H9 (cell line): ENCODE measurements around the gene AKAIN1. TPM values are rescaled to one million over a fixed set of nuclear protein-coding genes. Genes with fewer than 3 reads are reported as not detected.

ENCODE experiments used
- DNase-seq: peaks from one replicate; pipeline ENCODE4 v3.0.0-alpha.2; 2017
- H2AFZ ChIP-seq: one replicate; pipeline ENCODE4 v1.6.1; 2013; ENCODE audit warnings: mild to moderate bottlenecking, low read length, control low read depth, moderate library complexity
- H2AK5ac ChIP-seq: 2 replicates; pipeline ENCODE4 v1.6.1; 2013; ENCODE audit warnings: low read length, control low read depth, mixed read lengths; ENCODE audit not compliant: insufficient read length
- H2BK120ac ChIP-seq: one replicate; pipeline ENCODE4 v1.6.1; 2013; ENCODE audit warnings: low read depth, mild to moderate bottlenecking, low read length, control low read depth, inconsistent platforms; ENCODE audit not compliant: poor library complexity, severe bottlenecking
- H2BK12ac ChIP-seq: 2 replicates; pipeline ENCODE4 v1.6.1; 2013; ENCODE audit warnings: low read length, control low read depth, mixed read lengths, low read depth; ENCODE audit not compliant: insufficient read length
- H2BK15ac ChIP-seq: 2 replicates; pipeline ENCODE4 v1.6.1; 2013; ENCODE audit warnings: low read depth, low read length, control low read depth
- H2BK20ac ChIP-seq: one replicate; pipeline ENCODE4 v1.6.1; 2013; ENCODE audit warnings: low read depth, mild to moderate bottlenecking, low read length, control low read depth, inconsistent platforms; ENCODE audit not compliant: poor library complexity, severe bottlenecking
- H2BK5ac ChIP-seq: 2 replicates; pipeline ENCODE4 v1.6.1; 2013; ENCODE audit warnings: low read length, control low read depth, mixed read lengths; ENCODE audit not compliant: insufficient read length
- H3K14ac ChIP-seq: 2 replicates; pipeline ENCODE4 v1.6.1; 2013; ENCODE audit warnings: low read length, control low read depth; ENCODE audit not compliant: insufficient read depth
- H3K18ac ChIP-seq: 2 replicates; pipeline ENCODE4 v1.6.1; 2013; ENCODE audit warnings: low read depth, mild to moderate bottlenecking, mixed read lengths, low read length, control low read depth; ENCODE audit not compliant: insufficient read length
- H3K23ac ChIP-seq: 2 replicates; pipeline ENCODE4 v1.6.1; 2013; ENCODE audit warnings: low read length, control low read depth, mixed read lengths, low read depth; ENCODE audit not compliant: insufficient read length
- H3K23me2 ChIP-seq: 2 replicates; pipeline ENCODE4 v1.6.1; 2013; ENCODE audit warnings: low read depth, mild to moderate bottlenecking, mixed read lengths, low read length, control low read depth; ENCODE audit not compliant: insufficient read length, poor library complexity, severe bottlenecking
- H3K27ac ChIP-seq: 2 replicates; pipeline ENCODE4 v1.5.1; 2013; ENCODE audit warnings: low read length, control low read depth, mixed read lengths, low read depth; ENCODE audit not compliant: insufficient read length
- H3K27me3 ChIP-seq: 2 replicates; pipeline ENCODE4 v1.6.1; 2013; ENCODE audit warnings: low read length, control low read depth, inconsistent platforms; ENCODE audit not compliant: insufficient read depth
- H3K4ac ChIP-seq: 2 replicates; pipeline ENCODE4 v1.6.1; 2013; ENCODE audit warnings: low read depth, mild to moderate bottlenecking, control low read depth, inconsistent platforms, low read length, moderate library complexity
- H3K4me1 ChIP-seq: 2 replicates; pipeline ENCODE4 v1.6.1; 2013; ENCODE audit warnings: low read length, control low read depth, inconsistent platforms; ENCODE audit not compliant: insufficient read depth
- H3K4me2 ChIP-seq: 2 replicates; pipeline ENCODE4 v1.6.1; 2013; ENCODE audit warnings: low read length, control low read depth, mixed read lengths; ENCODE audit not compliant: insufficient read length, insufficient read depth
- H3K56ac ChIP-seq: 2 replicates; pipeline ENCODE4 v1.6.1; 2013; ENCODE audit warnings: low read depth, mild to moderate bottlenecking, mixed read lengths, low read length, control low read depth; ENCODE audit not compliant: insufficient read length
- H3K79me1 ChIP-seq: 2 replicates; pipeline ENCODE4 v1.6.1; 2013; ENCODE audit warnings: low read depth, mild to moderate bottlenecking, moderate library complexity, low read length, control low read depth, inconsistent platforms; ENCODE audit not compliant: insufficient read depth, poor library complexity, severe bottlenecking
- H3K79me2 ChIP-seq: 2 replicates; pipeline ENCODE4 v1.6.1; 2013; ENCODE audit warnings: low read length, control low read depth, inconsistent platforms; ENCODE audit not compliant: insufficient read depth
- H3K9ac ChIP-seq: 2 replicates; pipeline ENCODE4 v1.6.1; 2013; ENCODE audit warnings: low read length, control low read depth, mixed read lengths; ENCODE audit not compliant: insufficient read length; ENCODE audit errors: extremely low read depth
- H3K9me3 ChIP-seq: one replicate; pipeline ENCODE4 v1.6.1; 2013; ENCODE audit warnings: low read depth, low read length, inconsistent platforms; ENCODE audit not compliant: control insufficient read depth
- H3T11ph ChIP-seq: one replicate; pipeline ENCODE4 v1.6.1; 2013; ENCODE audit warnings: mild to moderate bottlenecking, low read length, control low read depth, inconsistent platforms
- H4K20me1 ChIP-seq: one replicate; pipeline ENCODE4 v1.6.1; 2013; ENCODE audit not compliant: control insufficient read depth, insufficient read length, insufficient read depth
- H4K5ac ChIP-seq: 2 replicates; pipeline ENCODE4 v1.6.1; 2013; ENCODE audit warnings: low read depth, mild to moderate bottlenecking, mixed read lengths, low read length, control low read depth; ENCODE audit not compliant: insufficient read length
- H4K8ac ChIP-seq: replicated peaks from 2 replicates; pipeline ENCODE4 v1.6.1; 2013; ENCODE audit warnings: low read length, control low read depth, mixed read lengths, low read depth; ENCODE audit not compliant: insufficient read length
- H4K91ac ChIP-seq: 2 replicates; pipeline ENCODE4 v1.6.1; 2013; ENCODE audit warnings: low read depth, mild to moderate bottlenecking, moderate library complexity, mixed read lengths, low read length, control low read depth; ENCODE audit not compliant: insufficient read length
- H3K27ac Mint-ChIP-seq, 3 experiments: 2 replicates in 2 of 3; 3 replicates in 1 of 3; pipeline ENCODE4 v1.8.0; 2020 to 2021; ENCODE audit warnings: mixed read lengths in 3 of 3, mild to moderate bottlenecking in 1 of 3, moderate library complexity in 1 of 3
- H3K27me3 Mint-ChIP-seq: 2 replicates; pipeline ENCODE4 v1.8.0; 2021; ENCODE audit warnings: low read depth, mild to moderate bottlenecking, moderate library complexity, mixed read lengths
- H3K36me3 Mint-ChIP-seq, 3 experiments: 2 replicates in 2 of 3; 3 replicates in 1 of 3; pipeline ENCODE4 v1.8.0; 2020 to 2021; ENCODE audit warnings: low read depth in 3 of 3, mixed read lengths in 3 of 3; ENCODE audit not compliant: insufficient read depth in 1 of 3
- H3K4me1 Mint-ChIP-seq, 2 experiments: 2 replicates each; pipeline ENCODE4 v1.8.0; 2020; ENCODE audit warnings: mixed read lengths in 2 of 2
- H3K4me3 Mint-ChIP-seq, 2 experiments: 2 replicates in 1 of 2; 3 replicates in 1 of 2; pipeline ENCODE4 v1.8.0; 2020 to 2021; ENCODE audit warnings: mild to moderate bottlenecking in 2 of 2, mixed read lengths in 2 of 2, moderate library complexity in 1 of 2
- H3K9me3 Mint-ChIP-seq, 2 experiments: 2 replicates in 1 of 2; 3 replicates in 1 of 2; pipeline ENCODE4 v1.8.0; 2020; ENCODE audit warnings: mild to moderate bottlenecking in 2 of 2, mixed read lengths in 2 of 2, moderate library complexity in 1 of 2
- WGBS: extraction: QIAGEN DNeasy Blood & Tissue Kit; methylation state at CpG from one replicate; pipeline ENCODE4 v1.1.7; 2013; ENCODE audit warnings: missing lambda C conversion rate, low lambda C conversion rate, mixed read lengths; ENCODE audit not compliant: insufficient read length; ENCODE audit errors: extremely low coverage; 5-methylcytosine and 5-hydroxymethylcytosine counted together
- total RNA-seq: library from RNA; stranded (reverse); gene quantifications from 2 replicates; pipeline ENCODE4 v1.2.1, GENCODE V29; 2021
- TF ChIP-seq, protein P1 (sequence below): fragments of 200-600 bp; sonication (generic); conservative IDR thresholded peaks from 3 replicates; pipeline ENCODE4 v1.8.0; 2021; ENCODE audit warnings: antibody characterized with exemption, mild to moderate bottlenecking

The AKAIN1 gene
- total RNA-seq, 1 experiment from 2014 or later, result not detected

- no peak overlapping the region for H2AK5ac ChIP-seq
- no peak overlapping the region for H3K18ac ChIP-seq
- H3K9ac ChIP-seq, result no peak overlapping the region
- Mint-ChIP-seq H3K27me3 (no peaks in the 10 kb centered on the region; the same call in 1 of the 2 replicates), H3K4me3 (no peak overlapping the region), H3K36me3 (no peaks in the 10 kb centered on the region), H3K4me1 (peaks cover 22 to 24% of the 10 kb centered on the region in 2 experiments), H3K27ac (peak overlapping the region in 1 of 3 experiments; percentile 1; a peak in 1 of 7 replicates), H3K9me3 (no peaks in the 10 kb centered on the region)
- H3K27me3 ChIP-seq, result no peaks in the 10 kb centered on the region
- no peak overlapping the region for H3K23ac ChIP-seq
- TF ChIP-seq, protein P1, sequence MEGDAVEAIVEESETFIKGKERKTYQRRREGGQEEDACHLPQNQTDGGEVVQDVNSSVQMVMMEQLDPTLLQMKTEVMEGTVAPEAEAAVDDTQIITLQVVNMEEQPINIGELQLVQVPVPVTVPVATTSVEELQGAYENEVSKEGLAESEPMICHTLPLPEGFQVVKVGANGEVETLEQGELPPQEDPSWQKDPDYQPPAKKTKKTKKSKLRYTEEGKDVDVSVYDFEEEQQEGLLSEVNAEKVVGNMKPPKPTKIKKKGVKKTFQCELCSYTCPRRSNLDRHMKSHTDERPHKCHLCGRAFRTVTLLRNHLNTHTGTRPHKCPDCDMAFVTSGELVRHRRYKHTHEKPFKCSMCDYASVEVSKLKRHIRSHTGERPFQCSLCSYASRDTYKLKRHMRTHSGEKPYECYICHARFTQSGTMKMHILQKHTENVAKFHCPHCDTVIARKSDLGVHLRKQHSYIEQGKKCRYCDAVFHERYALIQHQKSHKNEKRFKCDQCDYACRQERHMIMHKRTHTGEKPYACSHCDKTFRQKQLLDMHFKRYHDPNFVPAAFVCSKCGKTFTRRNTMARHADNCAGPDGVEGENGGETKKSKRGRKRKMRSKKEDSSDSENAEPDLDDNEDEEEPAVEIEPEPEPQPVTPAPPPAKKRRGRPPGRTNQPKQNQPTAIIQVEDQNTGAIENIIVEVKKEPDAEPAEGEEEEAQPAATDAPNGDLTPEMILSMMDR, result no peak
- H3K23me2 ChIP-seq, result no peaks in the 10 kb centered on the region
- H3K27ac ChIP-seq, result no peak overlapping the region
- no peak for DNase-seq
- WGBS, result no CpG with 5 or more reads among the region's 5 CpGs
- H2AFZ ChIP-seq, result no peak overlapping the region
- no peak overlapping the region for H2BK12ac ChIP-seq
- no peak overlapping the region for H4K91ac ChIP-seq
- no peak overlapping the region for H2BK5ac ChIP-seq
- no peak overlapping the region for H4K5ac ChIP-seq
- H4K8ac ChIP-seq, result no peak overlapping the region
- no peak overlapping the region for H3K56ac ChIP-seq
- no peak overlapping the region for H3K4me2 ChIP-seq
- no peak overlapping the region for H3T11ph ChIP-seq
- no peaks in the 10 kb centered on the region for H4K20me1 ChIP-seq
- no peak overlapping the region for H2BK15ac ChIP-seq
- no peaks in the 10 kb centered on the region for H3K9me3 ChIP-seq
- no peak overlapping the region for H2BK120ac ChIP-seq
- H3K4me1 ChIP-seq, result peaks cover 8% of the 10 kb centered on the region
- no peak overlapping the region for H2BK20ac ChIP-seq
- no peaks in the 10 kb centered on the region for H3K79me1 ChIP-seq
- no peaks in the 10 kb centered on the region for H3K79me2 ChIP-seq
- no peak overlapping the region for H3K4ac ChIP-seq
- H3K14ac ChIP-seq, result no peak overlapping the region
Measured at GRCh38 chr18:5155907-5156287, 41.2 kb downstream of the AKAIN1 start.
